Effector CD8-positive, alpha-beta T cell (primary cell): ENCODE data around the gene RAB5B.
"Not testable (repeated sequence)": the region's sequence is repeated elsewhere in the genome, so short reads cannot be mapped to it uniquely, and the experiment has no call there.

ENCODE experiments used
- DNase-seq: peaks from one replicate; lab custom pipeline; 2025; lab: John Stamatoyannopoulos, UW

Gene RAB5B

DNA sequence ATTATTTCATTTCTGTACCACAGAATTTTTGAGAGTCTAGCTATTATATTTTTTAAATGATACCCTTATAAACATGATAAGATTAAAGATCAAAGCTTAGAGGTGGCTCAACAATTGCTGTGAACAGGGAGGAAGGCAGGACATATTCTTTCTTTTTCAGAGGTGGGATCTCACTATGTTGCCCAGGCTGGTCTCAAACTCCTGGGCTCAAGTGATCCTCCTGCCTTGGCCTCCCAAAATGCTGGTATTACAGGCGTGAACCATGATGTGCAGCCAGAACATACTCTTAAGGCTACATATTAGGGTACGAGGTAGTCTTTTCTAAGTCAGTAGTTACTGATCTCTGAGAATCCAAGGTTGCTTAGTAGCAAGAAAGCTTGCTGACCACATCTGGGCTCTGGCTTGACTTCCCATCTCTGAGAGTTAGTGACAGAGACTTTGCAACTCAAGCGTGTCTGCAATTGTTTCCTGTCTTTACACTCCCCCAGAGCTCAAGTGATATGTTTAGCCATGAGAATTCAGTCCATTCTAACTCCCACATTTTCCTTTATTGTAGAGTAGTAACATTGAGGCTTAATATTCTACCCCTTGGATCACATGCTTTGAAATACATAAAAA, 8.6 kb downstream of the RAB5B start:
- no peak for DNase-seq

GRCh38 chr12:55983232-55983842, 9.5 kb downstream of the RAB5B start:
- DNase-seq = no peak

DNA sequence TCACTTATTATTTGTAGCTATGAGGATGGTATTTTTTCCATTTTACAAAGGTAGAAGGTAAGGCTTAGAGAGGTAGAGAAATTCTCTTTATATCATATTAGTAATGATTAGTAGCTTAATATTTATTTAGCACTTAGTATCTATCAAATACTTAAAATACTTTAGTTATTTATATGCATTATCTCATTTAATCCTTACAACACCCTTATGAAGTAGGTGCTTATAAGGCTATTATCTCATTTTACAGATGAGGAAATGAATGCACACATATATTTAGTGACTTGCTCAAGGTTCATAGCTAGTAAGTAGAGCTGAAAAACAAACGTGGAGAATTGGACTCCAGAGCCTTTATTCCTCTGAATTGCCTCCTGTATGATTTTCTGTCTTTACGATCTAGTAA, 11.0 kb downstream of the RAB5B start:
- DNase-seq = no peak

DNA sequence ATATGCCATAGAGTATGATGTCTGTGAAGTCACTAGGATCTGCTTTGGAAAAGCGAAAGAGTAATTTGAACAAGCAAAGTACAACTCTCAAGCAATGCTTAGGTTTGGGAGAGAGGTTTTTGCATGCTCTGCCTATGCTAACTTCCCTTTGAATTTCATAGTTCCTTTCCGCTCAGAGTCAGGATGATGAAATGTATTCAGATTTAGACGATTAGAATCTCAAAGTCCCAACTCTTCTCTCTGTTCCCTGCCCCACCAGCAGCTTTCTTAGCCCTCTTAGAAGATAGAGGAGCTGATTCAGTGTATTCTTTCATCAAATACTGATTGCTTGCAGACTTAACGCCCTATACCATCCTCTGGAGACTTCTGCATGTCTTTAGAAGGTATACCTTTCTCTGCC, 11.5 kb downstream of the RAB5B start:
- no peak for DNase-seq

DNA sequence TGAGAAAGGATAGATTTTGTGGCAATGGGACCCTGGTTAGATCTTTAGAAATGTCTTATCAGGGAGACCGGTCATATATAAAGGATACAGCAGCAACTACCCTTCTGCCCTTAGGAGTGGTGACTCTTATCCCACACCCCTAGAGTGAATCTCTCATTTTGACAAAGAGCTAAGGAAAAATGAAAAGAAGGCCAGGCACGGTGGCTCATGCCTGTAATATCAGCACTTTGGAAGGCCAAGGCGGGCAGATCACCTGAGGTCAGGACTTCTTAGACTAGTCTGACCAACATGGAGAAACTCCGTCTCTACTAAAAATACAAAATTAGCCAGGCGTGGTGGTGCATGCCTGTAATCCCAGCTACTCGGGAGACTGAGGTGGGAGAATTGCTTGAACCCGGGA, 12.1 kb downstream of the RAB5B start:
- not testable (repeated sequence) for DNase-seq

DNA sequence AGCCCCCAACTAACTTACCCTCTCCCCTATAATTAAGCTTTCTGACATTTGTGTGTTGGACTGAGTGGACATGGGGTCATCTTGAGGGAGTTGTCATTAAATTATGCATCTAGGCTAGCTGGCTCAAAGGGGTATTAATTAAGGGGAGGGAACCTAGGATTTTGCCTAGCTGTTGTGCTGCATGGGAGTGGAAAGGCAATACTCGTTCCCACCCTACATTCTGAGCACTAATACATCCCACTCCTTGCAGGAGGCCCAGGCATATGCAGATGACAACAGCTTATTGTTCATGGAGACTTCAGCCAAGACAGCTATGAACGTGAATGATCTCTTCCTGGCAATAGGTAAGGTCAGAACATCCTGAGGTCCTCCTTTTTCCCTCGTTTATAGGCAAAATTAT, 17.2 kb downstream of the RAB5B start:
- no peak for DNase-seq

GRCh38 chr12:55993230-55993853, 19.5 kb downstream of the RAB5B start:
- no peak for DNase-seq

- no peak for DNase-seq
These were observed 21.5 kb downstream of the RAB5B start for GRCh38 chr12:55995366-55995765.

GRCh38 chr12:55996201-55996714, 22.4 kb downstream of the RAB5B start:
- peak; percentile 48 for DNase-seq

- no peak for DNase-seq
These were observed 23.0 kb downstream of the RAB5B start, which contains the start of gene SUOX for GRCh38 chr12:55996715-55997534. SUOX (plus strand) TSS chr12:55997276; CDS start chr12:56002222, 4,946 bp downstream.

DNA sequence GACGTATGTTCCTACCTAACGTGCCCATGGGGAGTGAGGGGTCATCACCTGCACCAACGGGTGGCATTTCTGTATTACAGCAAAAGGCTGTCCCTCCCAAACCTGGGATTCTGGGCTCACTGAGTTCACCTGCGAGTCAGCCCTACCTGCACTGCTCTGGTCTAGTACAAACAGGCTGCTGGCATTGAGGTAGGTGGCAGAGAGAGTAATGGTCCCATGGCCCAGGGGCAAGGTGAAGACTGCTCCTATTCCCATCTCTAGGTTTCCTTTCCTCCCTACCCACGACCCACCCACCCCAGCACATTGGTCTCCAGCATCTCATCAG, 23.6 kb downstream of the RAB5B start:
- no peak for DNase-seq

DNA sequence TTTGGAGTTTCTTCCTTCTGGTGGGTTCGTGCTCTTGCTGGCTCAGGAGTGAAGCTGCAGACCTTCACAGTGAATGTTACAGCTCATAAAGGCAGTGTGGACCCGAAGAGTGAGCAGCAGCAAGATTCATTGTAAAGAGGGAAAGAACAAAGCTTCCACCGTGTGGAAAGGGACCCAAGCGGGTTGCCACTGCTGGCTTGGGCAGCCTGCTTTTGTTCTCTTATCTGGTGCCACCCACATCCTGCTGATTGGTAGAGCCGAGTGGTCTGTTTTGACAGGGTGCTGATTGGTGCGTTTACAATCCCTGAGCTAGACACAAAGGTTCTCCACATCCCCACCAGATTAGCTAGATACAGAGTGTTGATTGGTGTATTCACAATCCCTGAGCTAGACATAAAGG, 25.6 kb downstream of the RAB5B start:
- not testable (repeated sequence) for DNase-seq

DNA sequence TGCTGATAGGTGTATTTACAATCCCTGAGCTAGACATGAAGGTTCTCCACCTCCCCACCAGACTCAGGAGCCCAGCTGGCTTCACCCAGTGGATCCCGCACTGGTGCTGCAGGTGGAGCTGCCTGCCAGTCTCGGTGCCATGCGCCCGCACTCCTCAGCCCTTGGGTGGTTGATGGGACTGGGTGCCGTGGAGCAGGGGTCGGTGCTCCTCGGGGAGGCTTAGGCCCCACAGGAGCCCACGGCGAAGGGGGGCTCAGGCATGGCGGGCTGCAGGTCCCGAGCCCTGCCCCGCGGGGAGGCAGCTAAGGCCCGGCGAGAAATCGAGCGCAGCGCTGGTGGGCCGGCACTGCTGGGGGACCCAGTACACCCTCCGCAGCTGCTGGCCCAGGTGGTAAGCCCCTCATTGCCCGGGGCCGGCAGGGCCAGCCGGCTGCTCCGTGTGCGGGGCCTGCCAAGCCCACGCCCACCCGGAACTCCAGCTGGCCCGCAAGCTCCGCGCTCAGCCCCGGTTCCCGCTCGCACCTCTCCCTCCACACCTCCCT, 26.2 kb downstream of the RAB5B start:
- not testable (repeated sequence) for DNase-seq

GRCh38 chr12:56001487-56002100, 27.7 kb downstream of the RAB5B start:
- no peak for DNase-seq

DNA sequence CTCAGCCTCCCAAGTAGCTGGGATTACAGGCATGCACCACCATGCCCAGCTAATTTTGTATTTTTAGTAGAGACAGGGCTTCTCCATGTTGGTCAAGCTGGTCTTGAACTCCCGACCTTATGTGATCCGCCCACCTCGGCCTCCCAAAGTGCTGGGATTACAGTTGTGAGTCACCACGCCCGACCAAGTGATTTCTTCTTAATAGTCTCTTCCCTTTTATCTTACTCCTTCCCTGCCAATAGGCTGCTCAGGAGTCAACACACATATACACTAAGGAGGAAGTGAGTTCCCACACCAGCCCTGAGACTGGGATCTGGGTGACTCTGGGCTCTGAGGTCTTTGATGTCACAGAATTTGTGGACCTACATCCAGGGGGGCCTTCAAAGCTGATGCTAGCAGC, 29.5 kb downstream of the RAB5B start:
- DNase-seq = not testable (repeated sequence)

GRCh38 chr12:56004211-56004610, 30.3 kb downstream of the RAB5B start:
- no peak for DNase-seq

DNA sequence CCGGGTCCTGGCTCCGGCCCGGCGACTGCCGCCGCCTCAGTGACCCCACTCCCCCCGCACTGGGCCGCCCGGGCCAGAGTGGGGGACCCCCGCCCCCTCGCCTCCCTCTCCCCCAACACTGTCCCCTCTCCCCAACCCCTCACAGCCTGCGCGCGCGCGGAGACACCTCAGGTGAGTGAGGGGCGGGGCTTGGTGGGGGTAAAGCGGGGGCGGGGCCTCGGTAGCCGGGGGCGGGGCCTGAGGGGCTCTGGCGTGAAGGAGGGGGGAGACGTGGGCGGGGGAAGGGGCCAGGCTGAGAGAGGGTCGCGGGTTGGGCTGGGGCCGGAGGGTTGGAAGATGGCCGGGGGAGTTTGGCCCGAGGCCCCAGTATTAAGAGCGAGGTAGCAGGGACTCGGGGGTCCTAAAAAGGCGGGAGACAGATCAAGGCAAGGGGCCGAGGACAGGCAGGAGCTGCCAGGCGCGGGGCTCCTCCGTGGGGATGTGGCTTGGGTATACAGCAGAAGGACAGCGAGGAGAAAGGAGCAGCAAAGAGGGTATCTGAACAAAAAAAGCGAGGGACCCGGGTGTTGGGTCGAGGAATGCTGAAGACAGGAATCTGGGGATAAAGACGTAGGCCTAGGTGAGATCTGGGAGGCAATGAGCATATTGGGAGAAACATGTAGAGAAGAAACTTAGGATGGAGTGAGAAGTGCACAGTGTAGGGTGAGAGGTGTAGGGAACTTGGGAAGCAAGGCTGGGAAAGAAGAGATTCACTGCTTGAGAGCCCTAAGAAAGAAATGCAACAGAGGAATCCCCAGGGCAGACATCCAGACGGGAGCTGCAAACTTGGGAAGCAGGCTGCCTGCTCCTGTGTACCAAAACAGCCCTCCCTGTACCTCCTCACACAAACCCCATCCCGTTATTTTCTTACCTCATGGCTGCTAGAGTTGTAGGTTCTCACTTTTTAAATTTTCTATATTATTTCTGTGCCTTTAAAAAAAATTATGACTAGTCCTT, 34.0 kb downstream of the RAB5B start:
- peak; percentile 76 for DNase-seq

DNA sequence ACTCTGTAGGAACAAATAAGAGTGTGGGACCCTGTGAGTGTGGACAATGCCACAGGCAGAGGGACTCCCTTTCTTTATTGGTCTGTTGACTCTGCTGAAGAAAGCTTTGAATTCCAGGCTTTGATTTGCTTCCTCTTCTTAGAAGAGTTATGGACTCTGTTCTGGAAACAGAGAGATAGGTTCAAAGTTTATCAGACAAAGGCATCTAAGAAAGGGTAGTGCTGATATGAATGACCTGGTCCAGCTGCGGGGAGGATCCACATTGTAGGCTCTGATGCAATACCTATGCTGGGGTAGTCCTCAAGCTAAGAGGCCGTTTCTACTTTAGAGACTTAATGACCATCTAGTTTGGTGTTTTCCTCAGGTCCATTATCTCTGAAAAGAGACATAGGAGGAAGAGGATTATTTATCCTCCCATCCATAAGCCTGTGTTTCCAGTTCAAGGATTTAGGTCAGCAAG, 36.3 kb downstream of the RAB5B start:
- DNase-seq = no peak

- DNase-seq = no peak
These were observed 37.7 kb downstream of the RAB5B start for GRCh38 chr12:56011509-56012090.

DNA sequence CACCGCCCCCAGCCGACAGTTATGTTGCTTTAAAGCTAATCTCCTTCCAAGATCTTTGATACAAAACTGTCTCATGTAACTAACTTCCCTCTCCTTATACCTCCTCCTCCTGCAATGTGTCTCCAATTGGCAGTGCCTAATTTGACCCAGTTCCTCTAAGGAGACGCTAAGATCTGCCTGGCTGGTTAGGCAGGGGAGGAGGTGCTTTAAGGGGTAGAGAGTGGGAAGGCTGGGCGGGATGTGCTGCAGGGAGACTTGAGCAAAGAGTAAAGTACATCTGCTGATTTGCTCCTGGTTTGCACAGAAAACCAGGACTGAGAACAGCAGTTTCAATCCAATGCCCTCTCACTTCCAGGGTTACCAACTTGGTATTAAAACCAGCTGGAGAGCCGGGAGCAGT, 39.6 kb downstream of the RAB5B start:
- DNase-seq = no peak
